ENCODE results near the gene C1orf52.

Gene C1orf52

GRCh38 chr1:85229574-85230097 is 29.8 kb downstream of the C1orf52 start:
- no peak for DNase-seq (ENCODE audit: low read depth)

- no peak for DNase-seq (ENCODE audit: low read depth)
Measured at GRCh38 chr1:85228972-85229371, 30.5 kb downstream of the C1orf52 start.

- no peak for DNase-seq (ENCODE audit: low read depth)
Measured at GRCh38 chr1:85225624-85226380, 33.7 kb downstream of the C1orf52 start.

- no peak for DNase-seq (ENCODE audit: low read depth)
Measured at GRCh38 chr1:85224734-85225623, 34.5 kb downstream of the C1orf52 start.

GRCh38 chr1:85224295-85224694 is 35.2 kb downstream of the C1orf52 start:
- DNase-seq (ENCODE audit: low read depth) = no peak

GRCh38 chr1:85223334-85223733 is 36.1 kb downstream of the C1orf52 start:
- DNase-seq (ENCODE audit: low read depth) = no peak

GRCh38 chr1:85220756-85221201 is 38.7 kb downstream of the C1orf52 start:
- no peak for DNase-seq (ENCODE audit: low read depth)

GRCh38 chr1:85219853-85220610 is 39.4 kb downstream of the C1orf52 start:
- no peak for DNase-seq (ENCODE audit: low read depth)

- DNase-seq (ENCODE audit: low read depth) = no peak
Measured at GRCh38 chr1:85216697-85217096, 42.8 kb downstream of the C1orf52 start.

GRCh38 chr1:85214654-85215053 is 44.8 kb downstream of the C1orf52 start:
- no peak for DNase-seq (ENCODE audit: low read depth)

GRCh38 chr1:85208488-85208887 is 51.0 kb downstream of the C1orf52 start:
- DNase-seq (ENCODE audit: low read depth) = no peak

GRCh38 chr1:85203573-85204171 is 55.8 kb downstream of the C1orf52 start:
- no peak for DNase-seq (ENCODE audit: low read depth)

GRCh38 chr1:85202864-85203255 is 56.6 kb downstream of the C1orf52 start:
- DNase-seq (ENCODE audit: low read depth) = no peak

GRCh38 chr1:85202092-85202863 is 57.2 kb downstream of the C1orf52 start:
- DNase-seq (ENCODE audit: low read depth) = no peak

- DNase-seq (ENCODE audit: low read depth) = no peak
Measured at GRCh38 chr1:85201340-85202091, 57.9 kb downstream of the C1orf52 start.

- no peak for DNase-seq (ENCODE audit: low read depth)
Measured at GRCh38 chr1:85200463-85201339, 58.8 kb downstream of the C1orf52 start, which contains the start of gene SYDE2. Gene SYDE2 (minus strand): TSS chr1:85201016. CDS start chr1:85200996, 20 bp downstream.

Measured in stromal cell of bone marrow (primary cell).